Measurements from ENCODE around the gene SP6.

DNA sequence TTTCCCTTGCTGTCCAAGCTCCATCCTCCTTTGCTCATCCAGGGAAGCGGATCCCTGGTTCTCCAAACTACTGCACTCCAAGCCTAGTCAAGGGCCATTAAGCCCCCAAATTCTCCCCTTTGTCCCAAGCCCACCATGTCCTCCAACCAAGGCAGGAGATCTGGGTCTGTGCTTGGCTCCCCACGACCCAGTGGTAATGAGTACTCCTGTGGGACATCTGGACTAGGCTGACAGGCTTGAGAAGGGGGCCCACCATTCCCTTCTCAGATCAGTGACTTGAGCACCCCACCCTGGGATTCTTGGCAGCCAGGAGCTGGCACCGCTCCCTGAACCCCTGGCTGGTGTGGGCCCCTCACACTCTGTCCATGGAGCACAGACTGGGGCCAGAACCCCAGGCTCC, 46.5 kb downstream of the SP6 start:
- TF ChIP-seq, protein P1, sequence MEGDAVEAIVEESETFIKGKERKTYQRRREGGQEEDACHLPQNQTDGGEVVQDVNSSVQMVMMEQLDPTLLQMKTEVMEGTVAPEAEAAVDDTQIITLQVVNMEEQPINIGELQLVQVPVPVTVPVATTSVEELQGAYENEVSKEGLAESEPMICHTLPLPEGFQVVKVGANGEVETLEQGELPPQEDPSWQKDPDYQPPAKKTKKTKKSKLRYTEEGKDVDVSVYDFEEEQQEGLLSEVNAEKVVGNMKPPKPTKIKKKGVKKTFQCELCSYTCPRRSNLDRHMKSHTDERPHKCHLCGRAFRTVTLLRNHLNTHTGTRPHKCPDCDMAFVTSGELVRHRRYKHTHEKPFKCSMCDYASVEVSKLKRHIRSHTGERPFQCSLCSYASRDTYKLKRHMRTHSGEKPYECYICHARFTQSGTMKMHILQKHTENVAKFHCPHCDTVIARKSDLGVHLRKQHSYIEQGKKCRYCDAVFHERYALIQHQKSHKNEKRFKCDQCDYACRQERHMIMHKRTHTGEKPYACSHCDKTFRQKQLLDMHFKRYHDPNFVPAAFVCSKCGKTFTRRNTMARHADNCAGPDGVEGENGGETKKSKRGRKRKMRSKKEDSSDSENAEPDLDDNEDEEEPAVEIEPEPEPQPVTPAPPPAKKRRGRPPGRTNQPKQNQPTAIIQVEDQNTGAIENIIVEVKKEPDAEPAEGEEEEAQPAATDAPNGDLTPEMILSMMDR (conservative IDR thresholded peaks at IDR 0.05 in 1 of 2, IDR thresholded peaks at IDR 0.05 in 1 of 2; ENCODE audit: extremely low read depth in 1 of 2, insufficient read depth in 1 of 2, low read depth in 1 of 2, low read length in 2 of 2), result no peak
- TF ChIP-seq EZH2 (IDR thresholded peaks at IDR 0.05; ENCODE audit: borderline replicate concordance, low read length), result no peak

Data from mammary epithelial cell (primary cell).